Measurements from ENCODE around the gene SLC25A2. TPM values are rescaled to one million over a fixed set of nuclear protein-coding genes. Genes with fewer than 3 reads are reported as not detected.

Gene SLC25A2
- total and polyA plus RNA-seq, 2 of the 8 experiments (the other 6 are each of a cell fraction or from before 2014, with no cell fraction given): not detected

DNA sequence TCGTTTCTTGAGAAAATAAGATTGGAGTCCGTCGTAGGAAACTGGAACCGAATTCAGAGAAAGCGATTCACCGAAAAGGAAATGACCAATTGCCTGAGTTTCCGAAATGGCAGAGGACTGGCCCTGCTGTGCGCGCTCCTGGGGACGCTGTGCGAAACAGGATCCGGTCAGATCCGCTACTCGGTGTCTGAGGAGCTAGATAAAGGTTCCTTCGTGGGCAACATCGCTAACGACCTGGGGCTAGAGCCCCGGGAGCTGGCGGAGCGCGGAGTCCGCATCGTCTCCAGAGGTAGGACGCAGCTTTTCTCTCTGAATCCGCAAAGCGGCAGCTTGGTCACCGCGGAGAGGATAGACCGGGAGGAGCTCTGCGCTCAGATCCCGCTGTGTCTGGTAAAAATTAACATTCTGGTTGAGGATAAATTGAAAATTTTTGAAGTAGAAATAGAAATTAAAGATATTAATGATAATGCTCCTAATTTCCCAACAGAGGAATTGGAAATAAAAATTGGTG, 40.2 kb upstream of the SLC25A2 start:
- Histone ChIP-seq H2AFZ (ENCODE audit: low read length) (peak overlapping the region; percentile 11; the same call in 1 of the 2 replicates), H3K79me1 (ENCODE audit: low read depth, low read length) (no peaks in the 10 kb centered on the region), H3K14ac (ENCODE audit: insufficient read length) (no peak overlapping the region), H2AK5ac (ENCODE audit: low read depth, low read length) (no peak overlapping the region), H4K8ac (ENCODE audit: extremely low read depth, insufficient read depth, low read length) (no peak overlapping the region; the same call in 1 of the 2 replicates), H3K79me2 (ENCODE audit: control insufficient read depth in 1 of 2, insufficient read depth in 2 of 2, low read length in 2 of 2) (no peaks in the 10 kb centered on the region), H2BK15ac (ENCODE audit: low read length) (no peak overlapping the region), H3K23me2 (ENCODE audit: low read depth, low read length) (no peaks in the 10 kb centered on the region), H2BK20ac (ENCODE audit: low read length) (no peak overlapping the region), H2BK12ac (ENCODE audit: low read depth, low read length) (no peak overlapping the region), H3K9me3 (ENCODE audit: insufficient read depth in 2 of 2, low read depth in 1 of 2, low read length in 1 of 2) (peaks cover 30 to 41% of the 10 kb centered on the region in 2 experiments; a peak in 3 of 4 replicates), H4K20me1 (replicated peaks in 1 of 2; ENCODE audit: control insufficient read depth in 1 of 2, insufficient read depth in 2 of 2, low read length in 2 of 2) (no peaks in the 10 kb centered on the region), H3K4ac (replicated peaks; ENCODE audit: insufficient read length, low read depth, low read length) (no peak overlapping the region), H3K18ac (ENCODE audit: extremely low read depth, low read length) (no peak overlapping the region), H4K91ac (replicated peaks; ENCODE audit: insufficient read length, low read length) (no peak overlapping the region), H3K4me3 (ENCODE audit: extremely low read depth in 1 of 4, insufficient read depth in 2 of 4, low read depth in 3 of 4, low read length in 4 of 4) (no peak overlapping the region; a peak in 1 of 8 replicates), H3K27ac (ENCODE audit: low read depth, low read length) (no peak overlapping the region), H3K23ac (ENCODE audit: insufficient read length) (no peak overlapping the region), H3K4me1 (replicated peaks in 1 of 4; ENCODE audit: control insufficient read depth in 3 of 4, insufficient read depth in 4 of 4, low read length in 3 of 4) (no peaks in the 10 kb centered on the region), H3K4me2 (ENCODE audit: insufficient read depth in 1 of 2, low read depth in 2 of 2, low read length in 2 of 2) (no peak overlapping the region), H4K5ac (ENCODE audit: insufficient read length, low read depth, low read length) (no peak overlapping the region), H3K56ac (replicated peaks; ENCODE audit: insufficient read length, low read depth, low read length) (no peak overlapping the region), H3K9ac (replicated peaks in 1 of 4; ENCODE audit: extremely low read depth in 1 of 4, low read depth in 3 of 4, low read length in 3 of 4) (no peak overlapping the region), H3K27me3 (replicated peaks in 1 of 4; ENCODE audit: control insufficient read depth in 3 of 4, extremely low read depth in 1 of 4, insufficient read depth in 3 of 4, low read length in 3 of 4) (no peaks in the 10 kb centered on the region), H2BK5ac (ENCODE audit: low read depth, low read length) (no peak overlapping the region), H3K36me3 (ENCODE audit: control insufficient read depth in 2 of 4, insufficient read depth in 4 of 4, low read length in 3 of 4) (no peaks in the 10 kb centered on the region; a peak in 2 of 8 replicates), H2BK120ac (replicated peaks; ENCODE audit: low read depth, low read length) (no peak overlapping the region)
- POLR2A ChIA-PET (ENCODE audit: partially characterized antibody): interaction anchor here (1.0 kb wide), 2 partner anchors 69 to 170 kb away, joined by 3 read pairs; partner anchors contain the start of gene PCDHGA10
- DNase-seq (ENCODE audit: low read depth in 1 of 2, low spot score in 2 of 2): no peak
- 93% methylated on average over 31 of the region's 31 CpGs; no CpG with 5 or more reads in 1 of the 2 experiments for WGBS, 2 experiments (ENCODE audit: extremely low coverage in 1 of 2, insufficient coverage in 1 of 2, insufficient read length in 1 of 2, insufficient replicate concordance in 2 of 2, low coverage in 1 of 2, low lambda C conversion rate in 2 of 2, missing lambda C conversion rate in 1 of 2)
- FAIRE-seq: no peak
- CTCF ChIA-PET (ENCODE audit: partially characterized antibody): interaction anchor here (0.7 to 4.8 kb wide), 49 partner anchors 9 to 223 kb away, joined by 3 to 21 read pairs (median 5); partner anchors contain the start of genes PCDHB10, PCDHB14, PCDHB15 and PCDHB4
- TF ChIP-seq JUND (IDR thresholded peaks at IDR 0.05; ENCODE audit: low read length): no peak
- TF ChIP-seq RBBP5 (IDR thresholded peaks at IDR 0.05; ENCODE audit: borderline replicate concordance, low read depth, low read length): no peak
- no peak for TF ChIP-seq GTF2F1 (IDR thresholded peaks at IDR 0.05; ENCODE audit: borderline replicate concordance, low read depth, low read length)
- no peak for TF ChIP-seq SRF (IDR thresholded peaks at IDR 0.05; ENCODE audit: low read depth, low read length)
- TF ChIP-seq ZNF274 (IDR thresholded peaks at IDR 0.05; ENCODE audit: borderline replicate concordance, extremely low read depth, low read length): no peak
- TF ChIP-seq ASH2L (IDR thresholded peaks at IDR 0.05; ENCODE audit: low read length): no peak
- no peak for TF ChIP-seq SP4 (IDR thresholded peaks at IDR 0.05; ENCODE audit: low read length)
- TF ChIP-seq HDAC6 (IDR thresholded peaks at IDR 0.05; ENCODE audit: low read depth, low read length): no peak
- TF ChIP-seq BACH1 (IDR thresholded peaks at IDR 0.05; ENCODE audit: low read length): no peak
- TF ChIP-seq SUZ12 (IDR thresholded peaks at IDR 0.05; ENCODE audit: low read length): no peak
- TF ChIP-seq HDAC2 (IDR thresholded peaks at IDR 0.05; ENCODE audit: borderline replicate concordance in 1 of 2, low read depth in 2 of 2, low read length in 2 of 2): no peak
- TF ChIP-seq, protein P1, sequence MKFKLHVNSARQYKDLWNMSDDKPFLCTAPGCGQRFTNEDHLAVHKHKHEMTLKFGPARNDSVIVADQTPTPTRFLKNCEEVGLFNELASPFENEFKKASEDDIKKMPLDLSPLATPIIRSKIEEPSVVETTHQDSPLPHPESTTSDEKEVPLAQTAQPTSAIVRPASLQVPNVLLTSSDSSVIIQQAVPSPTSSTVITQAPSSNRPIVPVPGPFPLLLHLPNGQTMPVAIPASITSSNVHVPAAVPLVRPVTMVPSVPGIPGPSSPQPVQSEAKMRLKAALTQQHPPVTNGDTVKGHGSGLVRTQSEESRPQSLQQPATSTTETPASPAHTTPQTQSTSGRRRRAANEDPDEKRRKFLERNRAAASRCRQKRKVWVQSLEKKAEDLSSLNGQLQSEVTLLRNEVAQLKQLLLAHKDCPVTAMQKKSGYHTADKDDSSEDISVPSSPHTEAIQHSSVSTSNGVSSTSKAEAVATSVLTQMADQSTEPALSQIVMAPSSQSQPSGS (IDR thresholded peaks at IDR 0.05; ENCODE audit: low read length): no peak

Data from H1 (cell line).